GM23338 (cell line): ENCODE data around the gene DLGAP5. TPM values are rescaled to one million over a fixed set of nuclear protein-coding genes. Genes with fewer than 3 reads are reported as not detected.

Experiments
- ATAC-seq: fragments of 200-7000 bp; cut with Tn5 transposase; 3 replicates; pipeline ENCODE4 v1.9.1; 2020
- DNase-seq: peaks from one replicate; pipeline ENCODE4 v3.0.0-alpha.2; 2015; ENCODE audit warnings: low spot score
- H2AFZ ChIP-seq: fragments of 200-600 bp; sonication (generic); 2 replicates; pipeline ENCODE4 v1.8.0; 2016; ENCODE audit warnings: antibody characterized with exemption, mild to moderate bottlenecking, moderate library complexity
- H3F3A ChIP-seq: fragments of 200-600 bp; sonication (generic); replicated peaks from 2 replicates; pipeline ENCODE4 v1.8.0; 2017; ENCODE audit warnings: antibody characterized with exemption, mixed run types, low read depth
- H3K27ac ChIP-seq: fragments of 200-600 bp; sonication (generic); 2 replicates; pipeline ENCODE4 v1.6.1; 2016; ENCODE audit warnings: low read depth
- H3K27me3 ChIP-seq: fragments of 200-600 bp; sonication (generic); 2 replicates; pipeline ENCODE4 v1.8.0; 2016; ENCODE audit warnings: mild to moderate bottlenecking, mixed run types, moderate library complexity; ENCODE audit not compliant: insufficient read depth
- H3K36me3 ChIP-seq: fragments of 200-600 bp; sonication (generic); 2 replicates; pipeline ENCODE4 v1.8.0; 2016; ENCODE audit warnings: mild to moderate bottlenecking; ENCODE audit not compliant: insufficient read depth
- H3K4me1 ChIP-seq: fragments of 200-600 bp; sonication (generic); 2 replicates; pipeline ENCODE4 v1.8.0; 2016; ENCODE audit warnings: mild to moderate bottlenecking, moderate library complexity; ENCODE audit not compliant: insufficient read depth
- H3K4me2 ChIP-seq: fragments of 200-600 bp; sonication (generic); 2 replicates; pipeline ENCODE4 v1.7.1; 2017; ENCODE audit warnings: mixed run types
- H3K4me3 ChIP-seq: fragments of 200-600 bp; sonication (generic); 2 replicates; pipeline ENCODE4 v1.6.1; 2016; ENCODE audit warnings: mixed run types
- H3K79me2 ChIP-seq: fragments of 200-600 bp; sonication (generic); replicated peaks from 2 replicates; pipeline ENCODE4 v1.8.0; 2017; ENCODE audit warnings: mild to moderate bottlenecking; ENCODE audit not compliant: insufficient read depth
- H3K9me2 ChIP-seq: fragments of 200-600 bp; sonication (generic); 2 replicates; pipeline ENCODE4 v1.8.0; 2017; ENCODE audit not compliant: insufficient read depth
- H4K20me1 ChIP-seq: fragments of 200-600 bp; sonication (generic); replicated peaks from 2 replicates; pipeline ENCODE4 v1.8.0; 2017; ENCODE audit warnings: mild to moderate bottlenecking; ENCODE audit not compliant: insufficient read depth
- H3K27ac Mint-ChIP-seq: 2 replicates; pipeline ENCODE4 v1.8.0; 2020; ENCODE audit warnings: inconsistent platforms, mild to moderate bottlenecking, moderate library complexity, mixed read lengths
- H3K27me3 Mint-ChIP-seq: 3 replicates; pipeline ENCODE4 v1.8.0; 2022; ENCODE audit warnings: low read depth, mild to moderate bottlenecking, moderate library complexity, mixed read lengths, inconsistent platforms; ENCODE audit not compliant: insufficient read depth, poor library complexity
- H3K36me3 Mint-ChIP-seq: 3 replicates; pipeline ENCODE4 v1.8.0; 2021; ENCODE audit warnings: low read depth, mild to moderate bottlenecking, inconsistent platforms, moderate library complexity, mixed read lengths
- H3K4me1 Mint-ChIP-seq: 3 replicates; pipeline ENCODE4 v1.8.0; 2020; ENCODE audit warnings: mild to moderate bottlenecking, inconsistent platforms, mixed read lengths
- H3K4me3 Mint-ChIP-seq: 3 replicates; pipeline ENCODE4 v1.8.0; 2021; ENCODE audit warnings: moderate library complexity, mild to moderate bottlenecking, inconsistent platforms, mixed read lengths
- H3K9me3 Mint-ChIP-seq: 3 replicates; pipeline ENCODE4 v1.8.0; 2020; ENCODE audit warnings: moderate library complexity, mild to moderate bottlenecking, inconsistent platforms, mixed read lengths
- CREB1 ChIP-seq: fragments of 250-450 bp; sonication (Bioruptor Pico); IDR thresholded peaks from 2 replicates; pipeline ENCODE4 v1.5.0; 2020; ENCODE audit warnings: low read depth, mild to moderate bottlenecking, moderate library complexity
- CTCF ChIP-seq, 2 experiments: fragments of 200-600 bp in 1 of 2; sonication (generic) in 1 of 2; conservative IDR thresholded peaks; 2 replicates each; pipeline versions ENCODE4 v1.5.1 to v1.6.1; 2016 to 2017; ENCODE audit warnings: antibody characterized with exemption in 2 of 2, low read depth in 2 of 2, mild to moderate bottlenecking in 2 of 2, moderate library complexity in 1 of 2
- ETS1 ChIP-seq: IDR thresholded peaks from 2 replicates; pipeline ENCODE4 v1.6.1; 2016; ENCODE audit warnings: antibody characterized with exemption
- EZH2 ChIP-seq: fragments of 200-600 bp; sonication (generic); IDR thresholded peaks from one replicate; pipeline ENCODE4 v1.8.0; 2017; ENCODE audit warnings: antibody characterized with exemption, mild to moderate bottlenecking, low read depth; ENCODE audit not compliant: unreplicated experiment
- JUNB ChIP-seq: IDR thresholded peaks from one replicate; pipeline ENCODE4 v1.6.1; 2016; ENCODE audit warnings: antibody characterized with exemption; ENCODE audit not compliant: unreplicated experiment
- NANOG ChIP-seq: IDR thresholded peaks from 2 replicates; pipeline ENCODE4 v1.6.1; 2016; ENCODE audit warnings: antibody characterized with exemption, borderline replicate concordance
- POLR2AphosphoS5 ChIP-seq: IDR thresholded peaks from 2 replicates; pipeline ENCODE4 v1.6.1; 2016; ENCODE audit warnings: antibody characterized with exemption, low read depth
- ZNF331 ChIP-seq: fragments of 250-450 bp; sonication (Bioruptor Pico); IDR thresholded peaks from 2 replicates; pipeline ENCODE4 v1.5.0; 2020; ENCODE audit warnings: low read depth, mild to moderate bottlenecking, moderate library complexity
- polyA plus RNA-seq: library from polyadenylated mRNA; unstranded; fragments of >200 nt; fragmentation: Nextera tagmentation; extraction: Ambion mirVana; gene quantifications from 2 replicates; pipeline ENCODE4 v1.2.1, GENCODE V29; 2016
- total RNA-seq: library from RNA; depleted of rRNA; stranded (reverse); fragments of >200 nt; shearing (Covaris generic); gene quantifications from 2 replicates; pipeline ENCODE4 v1.2.3, GENCODE V29; 2014
- TF ChIP-seq, protein P1 (sequence below): fragments of 250-450 bp; sonication (Bioruptor Pico); IDR thresholded peaks from 2 replicates; pipeline ENCODE4 v1.5.0; 2020; ENCODE audit warnings: mild to moderate bottlenecking, moderate library complexity

Gene DLGAP5
- total and polyA plus RNA-seq, 2 experiments from 2014 or later = 110 to 117 TPM

GRCh38 chr14:55207832-55208231 lies 16.4 kb upstream of the DLGAP5 start:
- Histone ChIP-seq H3K4me3 (no peak overlapping the region), H4K20me1 (no peaks in the 10 kb centered on the region), H2AFZ (peak overlapping the region; percentile 90), H3K4me1 (no peaks in the 10 kb centered on the region), H3K4me2 (no peak overlapping the region), H3K9me2 (no peaks in the 10 kb centered on the region), H3K36me3 (no peaks in the 10 kb centered on the region), H3K27ac (no peak overlapping the region), H3K79me2 (no peaks in the 10 kb centered on the region), H3K27me3 (no peaks in the 10 kb centered on the region), H3F3A (no peaks in the 10 kb centered on the region; the same call in 1 of the 2 replicates)
- H3K27me3 Mint-ChIP-seq = peaks cover 2% of the 10 kb centered on the region
- H3K9me3 Mint-ChIP-seq = peaks cover 7% of the 10 kb centered on the region; the same call in 1 of the 3 replicates
- no peak overlapping the region for H3K4me3 Mint-ChIP-seq
- DNase-seq = peak; percentile 12
- TF ChIP-seq CTCF (conservative IDR thresholded peaks at IDR 0.05; ENCODE audit: low read depth in 2 of 2) = peak; percentile 9 to 32; a peak in 2 of 4 replicates
- no peak for TF ChIP-seq NANOG
- no peak for TF ChIP-seq JUNB
- peak; percentile 57 for ATAC-seq
- H3K4me1 Mint-ChIP-seq = no peaks in the 10 kb centered on the region
- no peak overlapping the region for H3K27ac Mint-ChIP-seq
- no peaks in the 10 kb centered on the region for H3K36me3 Mint-ChIP-seq

DNA sequence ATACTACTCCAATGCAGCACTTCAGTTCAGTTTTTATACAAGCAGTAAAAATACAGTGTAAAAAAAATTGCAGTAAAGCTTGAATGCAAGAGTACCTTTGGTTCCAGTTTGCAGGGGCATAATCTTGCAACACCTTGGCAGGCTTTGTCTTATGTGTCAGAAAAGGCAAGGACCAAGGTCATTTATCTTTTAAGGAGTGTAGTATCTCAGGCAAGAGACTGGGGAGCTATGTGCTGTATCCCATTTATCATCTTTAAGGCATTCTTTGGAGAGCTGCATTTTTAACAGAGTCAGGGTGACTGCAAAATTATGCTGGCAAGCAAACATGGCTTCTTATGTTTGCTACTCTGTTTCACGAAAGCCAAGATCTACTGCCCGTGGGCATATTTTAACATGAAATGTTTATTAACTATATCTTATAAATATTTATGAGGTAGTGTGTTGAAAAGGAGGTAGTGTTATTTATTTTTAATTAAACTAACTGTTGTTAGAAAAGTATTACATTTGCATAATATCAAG lies 14.8 kb upstream of the DLGAP5 start:
- peaks cover 3% of the 10 kb centered on the region for H3K4me1 Mint-ChIP-seq
- H3F3A ChIP-seq = no peaks in the 10 kb centered on the region
- H3K4me3 ChIP-seq = no peak overlapping the region
- H3K36me3 ChIP-seq = no peaks in the 10 kb centered on the region
- H3K4me3 Mint-ChIP-seq = no peak overlapping the region
- 0 out of 2 replicates have a peak overlapping the region, but pooled peaks have one; percentile 49 for H2AFZ ChIP-seq
- peaks cover 4% of the 10 kb centered on the region; the same call in 1 of the 2 replicates for H3K4me1 ChIP-seq
- DNase-seq = no peak
- H3K9me2 ChIP-seq = no peaks in the 10 kb centered on the region
- no peaks in the 10 kb centered on the region for H3K9me3 Mint-ChIP-seq
- H3K79me2 ChIP-seq = no peaks in the 10 kb centered on the region
- H3K27me3 ChIP-seq = no peaks in the 10 kb centered on the region
- H4K20me1 ChIP-seq = no peaks in the 10 kb centered on the region
- H3K36me3 Mint-ChIP-seq = no peaks in the 10 kb centered on the region
- no peak overlapping the region for H3K4me2 ChIP-seq
- ATAC-seq = no peak
- H3K27me3 Mint-ChIP-seq = peaks cover 2% of the 10 kb centered on the region
- no peak overlapping the region for H3K27ac Mint-ChIP-seq
- no peak overlapping the region for H3K27ac ChIP-seq
- TF ChIP-seq, protein P1, sequence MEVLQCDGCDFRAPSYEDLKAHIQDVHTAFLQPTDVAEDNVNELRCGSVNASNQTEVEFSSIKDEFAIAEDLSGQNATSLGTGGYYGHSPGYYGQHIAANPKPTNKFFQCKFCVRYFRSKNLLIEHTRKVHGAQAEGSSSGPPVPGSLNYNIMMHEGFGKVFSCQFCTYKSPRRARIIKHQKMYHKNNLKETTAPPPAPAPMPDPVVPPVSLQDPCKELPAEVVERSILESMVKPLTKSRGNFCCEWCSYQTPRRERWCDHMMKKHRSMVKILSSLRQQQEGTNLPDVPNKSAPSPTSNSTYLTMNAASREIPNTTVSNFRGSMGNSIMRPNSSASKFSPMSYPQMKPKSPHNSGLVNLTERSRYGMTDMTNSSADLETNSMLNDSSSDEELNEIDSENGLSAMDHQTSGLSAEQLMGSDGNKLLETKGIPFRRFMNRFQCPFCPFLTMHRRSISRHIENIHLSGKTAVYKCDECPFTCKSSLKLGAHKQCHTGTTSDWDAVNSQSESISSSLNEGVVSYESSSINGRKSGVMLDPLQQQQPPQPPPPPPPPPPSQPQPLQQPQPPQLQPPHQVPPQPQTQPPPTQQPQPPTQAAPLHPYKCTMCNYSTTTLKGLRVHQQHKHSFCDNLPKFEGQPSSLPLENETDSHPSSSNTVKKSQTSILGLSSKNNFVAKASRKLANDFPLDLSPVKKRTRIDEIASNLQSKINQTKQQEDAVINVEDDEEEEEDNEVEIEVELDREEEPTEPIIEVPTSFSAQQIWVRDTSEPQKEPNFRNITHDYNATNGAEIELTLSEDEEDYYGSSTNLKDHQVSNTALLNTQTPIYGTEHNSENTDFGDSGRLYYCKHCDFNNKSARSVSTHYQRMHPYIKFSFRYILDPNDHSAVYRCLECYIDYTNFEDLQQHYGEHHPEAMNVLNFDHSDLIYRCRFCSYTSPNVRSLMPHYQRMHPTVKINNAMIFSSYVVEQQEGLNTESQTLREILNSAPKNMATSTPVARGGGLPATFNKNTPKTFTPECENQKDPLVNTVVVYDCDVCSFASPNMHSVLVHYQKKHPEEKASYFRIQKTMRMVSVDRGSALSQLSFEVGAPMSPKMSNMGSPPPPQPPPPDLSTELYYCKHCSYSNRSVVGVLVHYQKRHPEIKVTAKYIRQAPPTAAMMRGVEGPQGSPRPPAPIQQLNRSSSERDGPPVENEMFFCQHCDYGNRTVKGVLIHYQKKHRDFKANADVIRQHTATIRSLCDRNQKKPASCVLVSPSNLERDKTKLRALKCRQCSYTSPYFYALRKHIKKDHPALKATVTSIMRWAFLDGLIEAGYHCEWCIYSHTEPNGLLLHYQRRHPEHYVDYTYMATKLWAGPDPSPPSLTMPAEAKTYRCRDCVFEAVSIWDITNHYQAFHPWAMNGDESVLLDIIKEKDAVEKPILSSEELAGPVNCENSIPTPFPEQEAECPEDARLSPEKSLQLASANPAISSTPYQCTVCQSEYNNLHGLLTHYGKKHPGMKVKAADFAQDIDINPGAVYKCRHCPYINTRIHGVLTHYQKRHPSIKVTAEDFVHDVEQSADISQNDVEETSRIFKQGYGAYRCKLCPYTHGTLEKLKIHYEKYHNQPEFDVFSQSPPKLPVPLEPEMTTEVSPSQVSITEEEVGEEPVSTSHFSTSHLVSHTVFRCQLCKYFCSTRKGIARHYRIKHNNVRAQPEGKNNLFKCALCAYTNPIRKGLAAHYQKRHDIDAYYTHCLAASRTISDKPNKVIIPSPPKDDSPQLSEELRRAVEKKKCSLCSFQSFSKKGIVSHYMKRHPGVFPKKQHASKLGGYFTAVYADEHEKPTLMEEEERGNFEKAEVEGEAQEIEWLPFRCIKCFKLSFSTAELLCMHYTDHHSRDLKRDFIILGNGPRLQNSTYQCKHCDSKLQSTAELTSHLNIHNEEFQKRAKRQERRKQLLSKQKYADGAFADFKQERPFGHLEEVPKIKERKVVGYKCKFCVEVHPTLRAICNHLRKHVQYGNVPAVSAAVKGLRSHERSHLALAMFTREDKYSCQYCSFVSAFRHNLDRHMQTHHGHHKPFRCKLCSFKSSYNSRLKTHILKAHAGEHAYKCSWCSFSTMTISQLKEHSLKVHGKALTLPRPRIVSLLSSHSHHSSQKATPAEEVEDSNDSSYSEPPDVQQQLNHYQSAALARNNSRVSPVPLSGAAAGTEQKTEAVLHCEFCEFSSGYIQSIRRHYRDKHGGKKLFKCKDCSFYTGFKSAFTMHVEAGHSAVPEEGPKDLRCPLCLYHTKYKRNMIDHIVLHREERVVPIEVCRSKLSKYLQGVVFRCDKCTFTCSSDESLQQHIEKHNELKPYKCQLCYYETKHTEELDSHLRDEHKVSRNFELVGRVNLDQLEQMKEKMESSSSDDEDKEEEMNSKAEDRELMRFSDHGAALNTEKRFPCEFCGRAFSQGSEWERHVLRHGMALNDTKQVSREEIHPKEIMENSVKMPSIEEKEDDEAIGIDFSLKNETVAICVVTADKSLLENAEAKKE (CRISPR knock-in tag) = no peak
- TF ChIP-seq CTCF (conservative IDR thresholded peaks at IDR 0.05; ENCODE audit: low read depth in 2 of 2) (no peak), ZNF331 (no peak), EZH2 (no peak), NANOG (no peak), POLR2AphosphoS5 (no peak), CREB1 (CRISPR knock-in tag) (no peak), ETS1 (no peak)
